Neuronal stem cell (in vitro differentiated cells): Measurements from ENCODE around the gene PRPF19.

Experiments used
- DNase-seq: peaks from one replicate; pipeline ENCODE4 v3.0.0-alpha.2; 2013; ENCODE audit warnings: low spot score
- H2AFZ ChIP-seq: one replicate; pipeline ENCODE4 v1.6.1; 2013; ENCODE audit warnings: mild to moderate bottlenecking, low read length, inconsistent platforms
- H2AK5ac ChIP-seq: 2 replicates; pipeline ENCODE4 v1.6.1; 2013; ENCODE audit warnings: low read depth, mild to moderate bottlenecking, inconsistent platforms, low read length, moderate library complexity, mixed read lengths
- H2BK120ac ChIP-seq: 2 replicates; pipeline ENCODE4 v1.6.1; 2013; ENCODE audit warnings: low read depth, mild to moderate bottlenecking, inconsistent platforms, low read length, moderate library complexity, mixed read lengths
- H2BK12ac ChIP-seq: one replicate; pipeline ENCODE4 v1.6.1; 2013; ENCODE audit warnings: low read length, inconsistent platforms
- H2BK15ac ChIP-seq: 2 replicates; pipeline ENCODE4 v1.6.1; 2013; ENCODE audit warnings: mild to moderate bottlenecking, low read length, inconsistent platforms, mixed read lengths
- H2BK5ac ChIP-seq: one replicate; pipeline ENCODE4 v1.6.1; 2013; ENCODE audit warnings: inconsistent platforms, mild to moderate bottlenecking, low read length, moderate library complexity
- H3K14ac ChIP-seq: one replicate; pipeline ENCODE4 v1.6.1; 2013; ENCODE audit warnings: low read length, inconsistent platforms
- H3K18ac ChIP-seq: 2 replicates; pipeline ENCODE4 v1.6.1; 2013; ENCODE audit warnings: low read length, inconsistent platforms
- H3K23ac ChIP-seq: 2 replicates; pipeline ENCODE4 v1.6.1; 2013; ENCODE audit warnings: low read depth, mild to moderate bottlenecking, mixed read lengths, low read length, inconsistent platforms; ENCODE audit not compliant: poor library complexity
- H3K27ac ChIP-seq: replicated peaks from 3 replicates; pipeline ENCODE4 v1.5.1; 2013; ENCODE audit warnings: low read length, inconsistent platforms
- H3K27me3 ChIP-seq, 3 experiments: 2 replicates each; pipeline ENCODE4 v1.6.1; 2013; ENCODE audit warnings: low read length in 3 of 3, mild to moderate bottlenecking in 2 of 3, inconsistent platforms in 1 of 3, low read depth in 1 of 3, mixed read lengths in 1 of 3, moderate library complexity in 1 of 3; ENCODE audit not compliant: control insufficient read depth in 3 of 3, insufficient read depth in 3 of 3
- H3K36me3 ChIP-seq, 2 donors: replicated peaks in 1 of 2; 2 replicates each; pipeline ENCODE4 v1.6.1; 2013; ENCODE audit warnings: low read length in 2 of 2; ENCODE audit not compliant: control insufficient read depth in 2 of 2, insufficient read depth in 2 of 2
- H3K4ac ChIP-seq: 2 replicates; pipeline ENCODE4 v1.6.1; 2013; ENCODE audit warnings: inconsistent platforms, mild to moderate bottlenecking, low read length, moderate library complexity
- H3K4me1 ChIP-seq, 2 donors: 1 replicate in 1 of 2; 2 replicates in 1 of 2; pipeline ENCODE4 v1.6.1; 2013; ENCODE audit warnings: low read length in 2 of 2, low read depth in 1 of 2; ENCODE audit not compliant: control insufficient read depth in 2 of 2, insufficient read depth in 1 of 2
- H3K4me2 ChIP-seq: one replicate; pipeline ENCODE4 v1.6.1; 2013; ENCODE audit warnings: mild to moderate bottlenecking, low read length, inconsistent platforms; ENCODE audit not compliant: insufficient read depth, poor library complexity, severe bottlenecking
- H3K4me3 ChIP-seq, 2 donors: 2 replicates each; pipeline ENCODE4 v1.5.1; 2013; ENCODE audit warnings: low read length in 2 of 2, mild to moderate bottlenecking in 2 of 2, inconsistent platforms in 1 of 2, moderate library complexity in 1 of 2
- H3K79me1 ChIP-seq: one replicate; pipeline ENCODE4 v1.6.1; 2013; ENCODE audit warnings: low read depth, mild to moderate bottlenecking, inconsistent platforms, low read length, moderate library complexity
- H3K9ac ChIP-seq: one replicate; pipeline ENCODE4 v1.6.1; 2013; ENCODE audit warnings: mild to moderate bottlenecking, low read depth, low read length, inconsistent platforms; ENCODE audit not compliant: poor library complexity
- H3K9me3 ChIP-seq, 2 donors: replicated peaks in 1 of 2; 2 replicates each; pipeline versions ENCODE3 to v1.6.1; 2013; ENCODE audit warnings: low read length in 2 of 2, mild to moderate bottlenecking in 2 of 2, inconsistent platforms in 1 of 2, low read depth in 1 of 2, mixed read lengths in 1 of 2, moderate library complexity in 1 of 2; ENCODE audit not compliant: control insufficient read depth in 2 of 2, insufficient read depth in 1 of 2
- H4K8ac ChIP-seq: one replicate; pipeline ENCODE4 v1.6.1; 2013; ENCODE audit warnings: low read depth, mild to moderate bottlenecking, inconsistent platforms, low read length, moderate library complexity
- H4K91ac ChIP-seq: one replicate; pipeline ENCODE4 v1.6.1; 2013; ENCODE audit warnings: low read length, low read depth, mild to moderate bottlenecking, inconsistent platforms; ENCODE audit not compliant: poor library complexity
- WGBS, 2 donors: extraction: QIAGEN DNeasy Blood & Tissue Kit; methylation state at CpG; one replicate each; pipeline ENCODE4 v1.1.7; 2013; ENCODE audit warnings: missing lambda C conversion rate in 2 of 2, mixed read lengths in 1 of 2; ENCODE audit not compliant: insufficient read length in 2 of 2, insufficient replicate concordance in 1 of 2; ENCODE audit errors: extremely low coverage in 2 of 2; 5-methylcytosine and 5-hydroxymethylcytosine counted together

The PRPF19 gene

GRCh38 chr11:60932605-60933356 lies 26.4 kb upstream of the PRPF19 start:
- Histone ChIP-seq H3K4me1 (peaks cover 2 to 5% of the 10 kb centered on the region in 2 donors), H3K4me2 (no peak overlapping the region), H3K9me3 (no peaks in the 10 kb centered on the region), H2BK15ac (no peak overlapping the region), H4K8ac (no peak overlapping the region), H3K4ac (no peak overlapping the region), H3K18ac (peak overlapping the region; percentile 54), H3K9ac (peak overlapping the region; percentile 18), H2AFZ (no peak overlapping the region), H3K36me3 (peaks cover 63 to 97% of the 10 kb centered on the region in 2 donors), H2BK120ac (no peak overlapping the region), H2BK5ac (no peak overlapping the region), H3K4me3 (no peak overlapping the region), H3K14ac (no peak overlapping the region), H3K23ac (no peak overlapping the region), H3K27me3 (no peaks in the 10 kb centered on the region), H3K79me1 (peaks cover 3% of the 10 kb centered on the region), H3K27ac (peak overlapping the region; percentile 13), H2AK5ac (no peak overlapping the region), H4K91ac (no peak overlapping the region), H2BK12ac (no peak overlapping the region)
- no CpG with 5 or more reads among the region's 5 CpGs for WGBS, 2 donors
- DNase-seq: no peak

GRCh38 chr11:60931917-60932316 lies 25.5 kb upstream of the PRPF19 start:
- Histone ChIP-seq H3K27ac (no peak overlapping the region), H2BK120ac (no peak overlapping the region), H3K4me2 (no peak overlapping the region), H3K27me3 (no peaks in the 10 kb centered on the region), H3K18ac (peak overlapping the region; percentile 45), H4K91ac (no peak overlapping the region), H2BK15ac (no peak overlapping the region), H4K8ac (no peak overlapping the region), H2AFZ (no peak overlapping the region), H3K9ac (no peak overlapping the region), H3K36me3 (peaks cover 63 to 98% of the 10 kb centered on the region in 2 donors), H3K4me3 (no peak overlapping the region), H2BK12ac (no peak overlapping the region), H2BK5ac (peak overlapping the region; percentile 26), H2AK5ac (no peak overlapping the region), H3K79me1 (peaks cover 7% of the 10 kb centered on the region), H3K23ac (no peak overlapping the region), H3K4ac (no peak overlapping the region), H3K9me3 (no peaks in the 10 kb centered on the region), H3K4me1 (peaks cover 2 to 5% of the 10 kb centered on the region in 2 donors), H3K14ac (no peak overlapping the region)
- DNase-seq: no peak
- no CpG with 5 or more reads among the region's 9 CpGs for WGBS, 2 donors

GRCh38 chr11:60930394-60930793 lies 24.0 kb upstream of the PRPF19 start:
- Histone ChIP-seq H3K9me3 (no peaks in the 10 kb centered on the region), H3K18ac (no peak overlapping the region), H3K4ac (no peak overlapping the region), H3K14ac (no peak overlapping the region), H3K4me3 (no peak overlapping the region), H3K23ac (no peak overlapping the region), H4K91ac (no peak overlapping the region), H2AK5ac (no peak overlapping the region), H3K36me3 (peaks cover 58 to 90% of the 10 kb centered on the region in 2 donors), H3K27ac (no peak overlapping the region), H3K79me1 (peaks cover 12% of the 10 kb centered on the region), H2BK120ac (no peak overlapping the region), H3K4me1 (peaks cover 7 to 11% of the 10 kb centered on the region in 2 donors), H4K8ac (no peak overlapping the region), H3K27me3 (no peaks in the 10 kb centered on the region), H2AFZ (no peak overlapping the region), H3K4me2 (no peak overlapping the region), H2BK15ac (no peak overlapping the region), H2BK12ac (no peak overlapping the region), H2BK5ac (no peak overlapping the region), H3K9ac (no peak overlapping the region)
- no CpG with 5 or more reads among the region's 4 CpGs for WGBS, 2 donors
- DNase-seq: no peak

GRCh38 chr11:60929764-60930163 lies 23.4 kb upstream of the PRPF19 start:
- Histone ChIP-seq H3K9ac (no peak overlapping the region), H3K9me3 (no peaks in the 10 kb centered on the region), H2BK15ac (no peak overlapping the region), H2BK120ac (no peak overlapping the region), H2AK5ac (no peak overlapping the region), H3K14ac (no peak overlapping the region), H3K4me1 (peaks cover 9 to 14% of the 10 kb centered on the region in 2 donors), H3K18ac (no peak overlapping the region), H3K36me3 (peaks cover 57 to 84% of the 10 kb centered on the region in 2 donors), H2BK12ac (no peak overlapping the region), H4K8ac (no peak overlapping the region), H4K91ac (no peak overlapping the region), H3K4me2 (no peak overlapping the region), H3K27me3 (no peaks in the 10 kb centered on the region), H3K79me1 (peaks cover 12% of the 10 kb centered on the region), H2AFZ (no peak overlapping the region), H3K23ac (no peak overlapping the region), H3K27ac (no peak overlapping the region), H3K4me3 (no peak overlapping the region), H2BK5ac (no peak overlapping the region), H3K4ac (no peak overlapping the region)
- DNase-seq: no peak
- WGBS, 2 donors: no CpG with 5 or more reads among the region's 4 CpGs
